ENCODE data around the gene PARD3B.

The PARD3B gene

GRCh38 chr2:205077159-205077558, 531.9 kb downstream of the PARD3B start:
- H3K9me3 ChIP-seq (ENCODE audit: control extremely low read depth in 1 of 5, control insufficient read depth in 4 of 5, insufficient read depth in 2 of 5, low read depth in 1 of 5, low read length in 4 of 5): no peaks in the 10 kb centered on the region
- no peaks in the 10 kb centered on the region for H3K36me3 ChIP-seq (ENCODE audit: control insufficient read depth in 4 of 4, insufficient read depth in 4 of 4, low read length in 3 of 4)
- CTCF ChIA-PET: no interaction called here
- H3K27ac ChIP-seq (ENCODE audit: insufficient read depth in 1 of 2, low read depth in 1 of 2, low read length in 2 of 2, poor library complexity in 1 of 2, severe bottlenecking in 2 of 2): peak overlapping the region; percentile 18 to 65
- DNase-seq: peak in 2 of 3 donors; percentile 35 to 44
- H3K27me3 ChIP-seq (replicated peaks in 2 of 5; ENCODE audit: control insufficient read depth in 4 of 5, insufficient read depth in 5 of 5, low read length in 4 of 5): no peaks in the 10 kb centered on the region
- peaks cover 0 to 19% (median 0%) of the 10 kb centered on the region in 4 experiments for H3K4me1 ChIP-seq (ENCODE audit: control extremely low read depth in 1 of 4, control insufficient read depth in 4 of 4, insufficient read depth in 4 of 4, low read length in 3 of 4)
- peak overlapping the region in 3 of 7 experiments; percentile 35 to 52 (median 36) for H3K4me3 ChIP-seq (ENCODE audit: control insufficient read depth in 1 of 7, extremely low read depth in 1 of 7, insufficient read depth in 4 of 7, low read depth in 2 of 7, low read length in 6 of 7)
- POLR2A ChIA-PET: no interaction called here
- no CpG with 5 or more reads among the region's 3 CpGs for WGBS (ENCODE audit: insufficient coverage)

- no peak for DNase-seq
- Histone ChIP-seq H3K36me3 (ENCODE audit: control insufficient read depth in 4 of 4, insufficient read depth in 4 of 4, low read length in 3 of 4) (no peaks in the 10 kb centered on the region), H3K27ac (ENCODE audit: insufficient read depth in 1 of 2, low read depth in 1 of 2, low read length in 2 of 2, poor library complexity in 1 of 2, severe bottlenecking in 2 of 2) (no peak overlapping the region), H3K4me1 (ENCODE audit: control extremely low read depth in 1 of 4, control insufficient read depth in 4 of 4, insufficient read depth in 4 of 4, low read length in 3 of 4) (peaks cover 0 to 17% (median 0%) of the 10 kb centered on the region in 4 experiments), H3K4me3 (ENCODE audit: control insufficient read depth in 1 of 7, extremely low read depth in 1 of 7, insufficient read depth in 4 of 7, low read depth in 2 of 7, low read length in 6 of 7) (no peak overlapping the region), H3K9me3 (ENCODE audit: control extremely low read depth in 1 of 5, control insufficient read depth in 4 of 5, insufficient read depth in 2 of 5, low read depth in 1 of 5, low read length in 4 of 5) (no peaks in the 10 kb centered on the region), H3K27me3 (replicated peaks in 2 of 5; ENCODE audit: control insufficient read depth in 4 of 5, insufficient read depth in 5 of 5, low read length in 4 of 5) (no peaks in the 10 kb centered on the region)
- POLR2A ChIA-PET: no interaction called here
- 100% methylated on average over 2 of the region's 6 CpGs for whole genome bisulfite sequencing (ENCODE audit: insufficient coverage)
- CTCF ChIA-PET: no interaction called here
Observed at GRCh38 chr2:205078762-205079161, 533.5 kb downstream of the PARD3B start.

DNA sequence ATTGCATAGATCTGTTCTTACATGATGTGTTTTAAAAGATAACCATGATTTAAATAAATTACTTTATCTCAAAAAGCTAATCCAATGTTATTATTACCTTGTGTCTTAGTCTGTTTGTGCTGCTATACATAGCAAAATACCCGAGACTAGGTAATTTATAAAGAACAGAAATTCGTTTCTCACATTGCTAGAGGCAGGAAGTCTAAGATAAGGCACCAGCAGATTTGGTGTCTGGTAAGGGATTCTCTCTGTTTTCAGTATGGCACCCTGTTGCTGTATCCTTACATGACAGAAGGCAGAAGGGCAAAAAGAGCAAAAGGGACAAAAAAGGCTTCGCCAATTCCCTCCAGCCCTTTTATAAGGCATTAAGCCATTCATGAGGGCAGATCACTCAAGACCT, 533.9 kb downstream of the PARD3B start:
- POLR2A ChIA-PET: no interaction called here
- H3K4me3 ChIP-seq (ENCODE audit: control insufficient read depth in 1 of 7, extremely low read depth in 1 of 7, insufficient read depth in 4 of 7, low read depth in 2 of 7, low read length in 6 of 7): no peak overlapping the region
- H3K27me3 ChIP-seq (replicated peaks in 2 of 5; ENCODE audit: control insufficient read depth in 4 of 5, insufficient read depth in 5 of 5, low read length in 4 of 5): no peaks in the 10 kb centered on the region
- H3K4me1 ChIP-seq (ENCODE audit: control extremely low read depth in 1 of 4, control insufficient read depth in 4 of 4, insufficient read depth in 4 of 4, low read length in 3 of 4): peaks cover 0 to 17% (median 0%) of the 10 kb centered on the region in 4 experiments
- H3K27ac ChIP-seq (ENCODE audit: insufficient read depth in 1 of 2, low read depth in 1 of 2, low read length in 2 of 2, poor library complexity in 1 of 2, severe bottlenecking in 2 of 2): no peak overlapping the region
- WGBS (ENCODE audit: insufficient coverage): 86% methylated on average over 1 of the region's 3 CpGs
- DNase-seq: no peak
- H3K9me3 ChIP-seq (ENCODE audit: control extremely low read depth in 1 of 5, control insufficient read depth in 4 of 5, insufficient read depth in 2 of 5, low read depth in 1 of 5, low read length in 4 of 5): no peaks in the 10 kb centered on the region
- no peaks in the 10 kb centered on the region for H3K36me3 ChIP-seq (ENCODE audit: control insufficient read depth in 4 of 4, insufficient read depth in 4 of 4, low read length in 3 of 4)
- CTCF ChIA-PET: no interaction called here

- no peak overlapping the region for H3K4me3 ChIP-seq (ENCODE audit: control insufficient read depth in 1 of 7, extremely low read depth in 1 of 7, insufficient read depth in 4 of 7, low read depth in 2 of 7, low read length in 6 of 7)
- peak in 2 of 3 donors; percentile 8 to 12 for DNase-seq
- CTCF ChIA-PET: no interaction called here
Observed at GRCh38 chr2:205086662-205087061, 541.4 kb downstream of the PARD3B start.

DNA sequence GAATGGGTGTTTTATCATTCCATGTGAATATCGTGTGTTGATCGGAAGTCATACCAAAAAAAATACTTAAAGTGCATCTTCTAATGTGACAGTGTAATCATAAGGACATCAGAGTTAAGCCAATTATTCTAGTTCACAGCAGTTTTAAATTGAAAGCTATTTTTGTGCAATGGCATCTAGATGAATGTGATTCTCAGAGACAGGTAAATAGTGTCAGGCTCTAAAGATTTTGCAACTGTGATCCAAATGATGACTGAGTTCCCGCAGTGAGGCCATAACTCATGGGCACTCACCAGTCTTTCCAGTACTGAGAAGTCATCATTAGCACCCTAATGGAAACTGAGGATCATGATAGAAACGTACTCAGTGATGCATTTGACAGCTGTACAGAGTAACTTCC, 542.6 kb downstream of the PARD3B start:
- ChIA-PET POLR2A (no interaction called here), CTCF (no interaction called here)
- no peaks in the 10 kb centered on the region for H3K27me3 ChIP-seq (replicated peaks in 2 of 5; ENCODE audit: control insufficient read depth in 4 of 5, insufficient read depth in 5 of 5, low read length in 4 of 5)
- no peaks in the 10 kb centered on the region for H3K36me3 ChIP-seq (ENCODE audit: control insufficient read depth in 4 of 4, insufficient read depth in 4 of 4, low read length in 3 of 4)
- DNase-seq: no peak
- no CpG with 5 or more reads among the region's 4 CpGs for WGBS (ENCODE audit: insufficient coverage)
- H3K27ac ChIP-seq (ENCODE audit: insufficient read depth in 1 of 2, low read depth in 1 of 2, low read length in 2 of 2, poor library complexity in 1 of 2, severe bottlenecking in 2 of 2): no peak overlapping the region
- no peaks in the 10 kb centered on the region for H3K4me1 ChIP-seq (ENCODE audit: control extremely low read depth in 1 of 4, control insufficient read depth in 4 of 4, insufficient read depth in 4 of 4, low read length in 3 of 4)
- H3K4me3 ChIP-seq (ENCODE audit: control insufficient read depth in 1 of 7, extremely low read depth in 1 of 7, insufficient read depth in 4 of 7, low read depth in 2 of 7, low read length in 6 of 7): no peak overlapping the region
- no peaks in the 10 kb centered on the region for H3K9me3 ChIP-seq (ENCODE audit: control extremely low read depth in 1 of 5, control insufficient read depth in 4 of 5, insufficient read depth in 2 of 5, low read depth in 1 of 5, low read length in 4 of 5)

More at GRCh38 chr2:205086662-205087061, 541.4 kb downstream of the PARD3B start:
- Histone ChIP-seq H3K9me3 (ENCODE audit: control extremely low read depth in 1 of 5, control insufficient read depth in 4 of 5, insufficient read depth in 2 of 5, low read depth in 1 of 5, low read length in 4 of 5) (no peaks in the 10 kb centered on the region), H3K27ac (ENCODE audit: insufficient read depth in 1 of 2, low read depth in 1 of 2, low read length in 2 of 2, poor library complexity in 1 of 2, severe bottlenecking in 2 of 2) (no peak overlapping the region), H3K36me3 (ENCODE audit: control insufficient read depth in 4 of 4, insufficient read depth in 4 of 4, low read length in 3 of 4) (no peaks in the 10 kb centered on the region), H3K4me1 (ENCODE audit: control extremely low read depth in 1 of 4, control insufficient read depth in 4 of 4, insufficient read depth in 4 of 4, low read length in 3 of 4) (no peaks in the 10 kb centered on the region), H3K27me3 (replicated peaks in 2 of 5; ENCODE audit: control insufficient read depth in 4 of 5, insufficient read depth in 5 of 5, low read length in 4 of 5) (no peaks in the 10 kb centered on the region)
- WGBS (ENCODE audit: insufficient coverage): no CpG with 5 or more reads among the region's 1 CpG
- POLR2A ChIA-PET: no interaction called here

DNA sequence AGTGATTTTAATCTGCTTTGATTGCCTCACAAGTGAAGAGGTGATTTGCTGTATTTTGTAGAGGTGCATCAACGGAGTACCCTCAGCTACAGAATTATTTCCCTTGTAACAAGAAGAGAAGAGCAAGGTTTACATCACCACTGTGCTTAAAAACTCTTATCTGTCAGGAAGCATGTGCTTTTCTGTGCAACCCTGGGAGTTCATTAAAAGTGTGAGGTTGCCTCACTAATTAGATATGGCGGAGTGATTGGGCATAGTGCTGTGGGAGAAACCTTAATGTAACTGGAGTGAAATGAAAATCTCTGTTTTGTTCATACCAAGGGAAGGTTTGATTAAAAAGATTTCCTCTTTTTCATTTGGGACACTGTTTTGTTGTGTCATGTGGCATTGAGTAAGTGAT, 544.7 kb downstream of the PARD3B start:
- Histone ChIP-seq H3K27me3 (replicated peaks in 2 of 5; ENCODE audit: control insufficient read depth in 4 of 5, insufficient read depth in 5 of 5, low read length in 4 of 5) (no peaks in the 10 kb centered on the region), H3K27ac (ENCODE audit: insufficient read depth in 1 of 2, low read depth in 1 of 2, low read length in 2 of 2, poor library complexity in 1 of 2, severe bottlenecking in 2 of 2) (no peak overlapping the region), H3K9me3 (ENCODE audit: control extremely low read depth in 1 of 5, control insufficient read depth in 4 of 5, insufficient read depth in 2 of 5, low read depth in 1 of 5, low read length in 4 of 5) (no peaks in the 10 kb centered on the region), H3K36me3 (ENCODE audit: control insufficient read depth in 4 of 4, insufficient read depth in 4 of 4, low read length in 3 of 4) (no peaks in the 10 kb centered on the region), H3K4me1 (ENCODE audit: control extremely low read depth in 1 of 4, control insufficient read depth in 4 of 4, insufficient read depth in 4 of 4, low read length in 3 of 4) (no peaks in the 10 kb centered on the region), H3K4me3 (ENCODE audit: control insufficient read depth in 1 of 7, extremely low read depth in 1 of 7, insufficient read depth in 4 of 7, low read depth in 2 of 7, low read length in 6 of 7) (no peak overlapping the region)
- ChIA-PET CTCF (no interaction called here), POLR2A (no interaction called here)
- 56% methylated on average over 1 of the region's 2 CpGs for WGBS (ENCODE audit: insufficient coverage)
- DNase-seq: peak; percentile 31 to 77 (median 58)

- ChIA-PET POLR2A (no interaction called here), CTCF (interaction anchor here (0.9 kb wide), 1 partner anchor 21 kb away, joined by 3 read pairs; no protein-coding TSS in a partner anchor)
- Histone ChIP-seq H3K36me3 (ENCODE audit: control insufficient read depth in 4 of 4, insufficient read depth in 4 of 4, low read length in 3 of 4) (no peaks in the 10 kb centered on the region), H3K4me3 (ENCODE audit: control insufficient read depth in 1 of 7, extremely low read depth in 1 of 7, insufficient read depth in 4 of 7, low read depth in 2 of 7, low read length in 6 of 7) (no peak overlapping the region), H3K27ac (ENCODE audit: insufficient read depth in 1 of 2, low read depth in 1 of 2, low read length in 2 of 2, poor library complexity in 1 of 2, severe bottlenecking in 2 of 2) (no peak overlapping the region), H3K9me3 (ENCODE audit: control extremely low read depth in 1 of 5, control insufficient read depth in 4 of 5, insufficient read depth in 2 of 5, low read depth in 1 of 5, low read length in 4 of 5) (no peaks in the 10 kb centered on the region), H3K4me1 (ENCODE audit: control extremely low read depth in 1 of 4, control insufficient read depth in 4 of 4, insufficient read depth in 4 of 4, low read length in 3 of 4) (no peaks in the 10 kb centered on the region), H3K27me3 (replicated peaks in 2 of 5; ENCODE audit: control insufficient read depth in 4 of 5, insufficient read depth in 5 of 5, low read length in 4 of 5) (no peaks in the 10 kb centered on the region)
- no peak for DNase-seq
- whole genome bisulfite sequencing (ENCODE audit: insufficient coverage): 100% methylated on average over 2 of the region's 3 CpGs
Observed at GRCh38 chr2:205091411-205091810, 546.1 kb downstream of the PARD3B start.
